Adrenal gland (tissue), 12 donors: Measurements from ENCODE around the gene ZBTB45. TPM values are rescaled to one million over a fixed set of nuclear protein-coding genes. Genes with fewer than 3 reads are reported as not detected.
"Not testable (repeated sequence)": the region's sequence is repeated elsewhere in the genome, so short reads cannot be mapped to it uniquely, and the experiment has no call there.

Experiments
- DNase-seq, 7 donors: peaks; one replicate each; pipeline ENCODE4 v3.0.0-alpha.2; 2019 to 2020
- H3K27ac ChIP-seq, 5 donors: fragments of 200-600 bp; sonication (generic) in 4 of 5; 1 replicate in 3 of 5; 2 replicates in 2 of 5; pipeline versions ENCODE4 v1.5.1 to v1.8.0; 2016 to 2020; ENCODE audit warnings: mild to moderate bottlenecking in 1 of 5
- H3K27me3 ChIP-seq: fragments of 200-600 bp; 2 replicates; pipeline ENCODE4 v1.8.0; 2021
- H3K36me3 ChIP-seq, 2 donors: fragments of 200-600 bp; replicated peaks in 1 of 2; 1 replicate in 1 of 2; 2 replicates in 1 of 2; pipeline versions ENCODE4 v1.5.1 to v1.8.0; 2018 to 2022
- H3K4me1 ChIP-seq, 2 donors: fragments of 200-600 bp; replicated peaks in 1 of 2; 1 replicate in 1 of 2; 2 replicates in 1 of 2; pipeline versions ENCODE4 v1.5.1 to v1.8.0; 2018 to 2021
- H3K4me3 ChIP-seq, 4 donors: fragments of 200-600 bp; sonication (generic) in 3 of 4; one replicate each; pipeline ENCODE4 v1.5.1; 2016 to 2018
- H3K9me3 ChIP-seq, 3 donors: fragments of 200-600 bp; sonication (generic) in 1 of 3; replicated peaks in 1 of 3; 1 replicate in 2 of 3; 2 replicates in 1 of 3; pipeline versions ENCODE4 v1.5.1 to v1.8.0; 2016 to 2021
- POLR2A ChIP-seq, 2 donors: fragments of 450-650 bp; IDR thresholded peaks; one replicate each; pipeline ENCODE4 v1.6.1; 2017; ENCODE audit warnings: antibody characterized with exemption in 2 of 2, mild to moderate bottlenecking in 2 of 2, moderate library complexity in 1 of 2
- WGBS, 4 donors: extraction: QIAGEN DNeasy Blood & Tissue Kit in 2 of 4; methylation state at CpG; one replicate each; pipeline versions ENCODE4 v1.1.5 to v1.1.7; 2013 to 2017; 5-methylcytosine and 5-hydroxymethylcytosine counted together
- intact Hi-C, 2 donors: fragments of 100-400 bp; cut with DNase I; formaldehyde crosslinking; loops; one replicate each; pipeline versions ENCODE4 v1.14.1 to v1.15.0; 2022 to 2023
- polyA plus RNA-seq, 3 donors: library from polyadenylated mRNA; stranded (reverse); fragments of 200-250 nt in 2 of 3; fragments of 350-450 nt in 1 of 3; fragmentation: Illumina TruSeq in 1 of 3; extraction: RNeasy Lipid Tissue Mini Kit (QIAGEN cat#74804) in 1 of 3; gene quantifications; one replicate each; pipeline ENCODE4 v1.2.3, GENCODE V29; 2013 to 2014
- total RNA-seq, 9 donors: library from RNA; depleted of rRNA in 4 of 9; stranded (reverse); fragments of >200 nt in 4 of 9; fragments of 120-200 nt in 1 of 9; fragmentation: NEBNext Ultra II Directional in 1 of 9; extraction: Animal tissue kit (Norgen Biotek cat#: 25700) in 1 of 9; gene quantifications; one replicate each; pipeline versions ENCODE4 v1.1.0 to v1.2.4, GENCODE V29; 2013 to 2023
- TF ChIP-seq, protein P1 (sequence below), 6 experiments: fragments of 450-650 bp in 4 of 6; fragments of 200-600 bp in 2 of 6; sonication (generic) in 1 of 6; IDR thresholded peaks; 1 replicate in 5 of 6; 2 replicates in 1 of 6; pipeline versions ENCODE4 v1.5.1 to v1.8.0; 2016 to 2021; ENCODE audit warnings: antibody characterized with exemption in 6 of 6, mild to moderate bottlenecking in 2 of 6, moderate library complexity in 1 of 6
- donor health status: healthy with polysubstance abuse.
- donor health status: Bipolar disorder and iron deficiency.
- donor health status: DM: yes; HTN: yes; CAD: no.
- donor health status: DM: no; HTN: no; CAD: no.
- donor health status: DM: no; HTN: no; CAD: no.
- donor health status: DM: yes; HTN: yes; CAD: no.

The ZBTB45 gene
- total and polyA plus RNA-seq, 12 donors: 1.7 to 20.4 (median 12.8) TPM

DNA sequence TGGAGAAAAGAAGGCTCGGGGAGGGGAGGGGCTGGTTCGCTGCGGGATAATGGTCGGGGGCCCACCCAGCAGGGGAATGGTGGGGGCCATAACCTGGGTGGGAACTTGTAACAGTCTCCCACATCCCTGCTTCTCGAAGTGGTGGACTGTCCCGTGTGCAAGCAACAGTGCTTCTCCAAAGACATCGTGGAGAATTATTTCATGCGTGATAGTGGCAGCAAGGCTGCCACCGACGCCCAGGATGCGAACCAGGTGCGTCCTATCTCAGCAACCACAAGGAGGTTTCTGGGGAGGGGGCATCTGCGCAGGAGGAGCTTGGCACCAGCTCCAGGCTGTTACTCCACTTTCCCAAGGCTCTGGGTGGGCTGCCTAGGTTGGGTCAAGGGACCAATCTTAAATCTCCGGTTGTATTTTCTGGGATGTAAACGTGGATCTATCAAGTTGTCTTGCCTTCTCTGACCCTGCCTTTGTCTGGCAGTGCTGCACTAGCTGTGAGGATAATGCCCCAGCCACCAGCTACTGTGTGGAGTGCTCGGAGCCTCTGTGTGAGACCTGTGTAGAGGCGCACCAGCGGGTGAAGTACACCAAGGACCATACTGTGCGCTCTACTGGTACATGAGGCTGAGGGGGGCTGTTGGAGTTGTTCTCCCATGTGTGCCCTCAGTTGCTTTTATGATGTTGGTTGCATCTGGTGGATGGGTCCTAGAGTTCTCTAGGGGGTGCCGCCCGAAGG is 25.8 kb upstream of the ZBTB45 start:
- Histone ChIP-seq H3K4me1 (peaks cover 19 to 30% of the 10 kb centered on the region in 2 donors), H3K27me3 (no peaks in the 10 kb centered on the region), H3K27ac (peak overlapping the region in 3 of 5 donors; percentile 85 to 97 (median 95)), H3K36me3 (peaks cover 0 to 35% of the 10 kb centered on the region in 2 donors), H3K9me3 (no peaks in the 10 kb centered on the region), H3K4me3 (peak overlapping the region; percentile 10 to 96 (median 73))
- intact Hi-C loops: no loop called here
- DNase-seq: peak in 2 of 7 donors; percentile 35 to 47
- no peak for TF ChIP-seq POLR2A (IDR thresholded peaks at IDR 0.05)
- TF ChIP-seq, protein P1, sequence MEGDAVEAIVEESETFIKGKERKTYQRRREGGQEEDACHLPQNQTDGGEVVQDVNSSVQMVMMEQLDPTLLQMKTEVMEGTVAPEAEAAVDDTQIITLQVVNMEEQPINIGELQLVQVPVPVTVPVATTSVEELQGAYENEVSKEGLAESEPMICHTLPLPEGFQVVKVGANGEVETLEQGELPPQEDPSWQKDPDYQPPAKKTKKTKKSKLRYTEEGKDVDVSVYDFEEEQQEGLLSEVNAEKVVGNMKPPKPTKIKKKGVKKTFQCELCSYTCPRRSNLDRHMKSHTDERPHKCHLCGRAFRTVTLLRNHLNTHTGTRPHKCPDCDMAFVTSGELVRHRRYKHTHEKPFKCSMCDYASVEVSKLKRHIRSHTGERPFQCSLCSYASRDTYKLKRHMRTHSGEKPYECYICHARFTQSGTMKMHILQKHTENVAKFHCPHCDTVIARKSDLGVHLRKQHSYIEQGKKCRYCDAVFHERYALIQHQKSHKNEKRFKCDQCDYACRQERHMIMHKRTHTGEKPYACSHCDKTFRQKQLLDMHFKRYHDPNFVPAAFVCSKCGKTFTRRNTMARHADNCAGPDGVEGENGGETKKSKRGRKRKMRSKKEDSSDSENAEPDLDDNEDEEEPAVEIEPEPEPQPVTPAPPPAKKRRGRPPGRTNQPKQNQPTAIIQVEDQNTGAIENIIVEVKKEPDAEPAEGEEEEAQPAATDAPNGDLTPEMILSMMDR (IDR thresholded peaks at IDR 0.05): no peak
- 6 to 10% (median 9%) methylated on average over 16 to 21 of the region's 21 CpGs for WGBS, 4 donors

DNA sequence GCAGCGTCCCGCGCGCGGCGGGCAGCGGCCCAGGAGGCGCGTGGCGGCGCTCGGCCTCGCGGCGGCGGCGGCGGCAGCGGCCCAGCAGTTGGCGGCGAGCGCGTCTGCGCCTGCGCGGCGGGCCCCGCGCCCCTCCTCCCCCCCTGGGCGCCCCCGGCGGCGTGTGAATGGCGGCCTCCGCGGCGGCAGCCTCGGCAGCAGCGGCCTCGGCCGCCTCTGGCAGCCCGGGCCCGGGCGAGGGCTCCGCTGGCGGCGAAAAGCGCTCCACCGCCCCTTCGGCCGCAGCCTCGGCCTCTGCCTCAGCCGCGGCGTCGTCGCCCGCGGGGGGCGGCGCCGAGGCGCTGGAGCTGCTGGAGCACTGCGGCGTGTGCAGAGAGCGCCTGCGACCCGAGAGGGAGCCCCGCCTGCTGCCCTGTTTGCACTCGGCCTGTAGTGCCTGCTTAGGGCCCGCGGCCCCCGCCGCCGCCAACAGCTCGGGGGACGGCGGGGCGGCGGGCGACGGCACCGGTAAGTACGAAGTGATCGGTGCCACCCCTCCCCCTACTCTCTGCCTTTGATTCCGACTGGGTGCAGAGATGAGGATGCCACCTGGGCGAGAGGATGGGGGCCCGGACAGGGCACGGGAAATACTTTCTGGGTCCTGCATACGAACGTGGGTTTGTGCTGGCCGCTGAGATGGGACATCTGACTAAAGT is 25.1 kb upstream of the ZBTB45 start:
- Histone ChIP-seq H3K36me3 (peaks cover 0 to 28% of the 10 kb centered on the region in 2 donors), H3K9me3 (no peaks in the 10 kb centered on the region), H3K27ac (peak overlapping the region in 4 of 5 donors; percentile 85 to 97 (median 96)), H3K27me3 (no peaks in the 10 kb centered on the region), H3K4me1 (peaks cover 19 to 30% of the 10 kb centered on the region in 2 donors), H3K4me3 (peak overlapping the region; percentile 10 to 96 (median 73))
- intact Hi-C loops: no loop called here
- TF ChIP-seq, protein P1 (IDR thresholded peaks at IDR 0.05): no peak
- TF ChIP-seq POLR2A (IDR thresholded peaks at IDR 0.05): no peak
- DNase-seq: peak in 4 of 7 donors; percentile 56 to 66 (median 58)
- 0 to 1% (median 0%) methylated on average over 25 to 87 of the region's 92 CpGs for WGBS, 4 donors

DNA sequence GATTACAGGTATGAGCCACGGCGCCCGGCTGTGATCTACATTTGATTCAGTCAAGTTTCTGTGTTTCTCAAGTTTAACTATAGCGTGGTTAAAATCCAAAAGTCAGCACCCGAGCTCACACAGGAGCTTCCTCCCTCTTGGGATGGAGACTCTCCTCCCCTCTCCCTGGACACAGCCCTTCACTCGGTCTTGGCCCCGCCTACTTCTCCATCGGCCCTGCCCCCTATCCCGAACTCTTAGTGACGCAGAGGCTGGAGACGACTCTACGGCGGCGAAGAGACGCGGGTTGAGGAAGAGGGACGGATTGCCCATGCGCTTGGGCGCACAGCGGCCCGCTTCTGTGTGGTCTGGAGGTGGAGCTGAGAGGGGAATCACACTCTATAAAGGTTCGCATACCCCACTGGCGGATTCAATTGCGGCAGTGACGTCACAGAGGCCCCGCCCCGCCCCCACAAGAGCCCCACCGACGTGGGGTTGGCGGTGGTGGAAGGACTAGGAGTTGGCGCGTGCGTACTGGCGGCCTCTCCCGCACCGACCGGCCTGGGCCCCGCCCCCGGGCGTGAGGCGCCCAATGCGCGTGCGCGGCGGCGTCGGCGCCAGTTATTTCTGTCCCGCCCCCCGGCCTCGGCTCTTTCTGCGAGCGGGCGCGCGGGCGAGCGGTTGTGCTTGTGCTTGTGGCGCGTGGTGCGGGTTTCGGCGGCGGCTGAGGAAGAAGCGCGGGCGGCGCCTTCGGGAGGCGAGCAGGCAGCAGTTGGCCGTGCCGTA is 24.4 kb upstream of the ZBTB45 start, which contains the start of gene TRIM28:
Gene TRIM28 (plus strand): TSS at position 239 of the 765 bp plus-strand sequence. CDS start 694 bp downstream, outside the sequence.
- Histone ChIP-seq H3K27me3 (no peaks in the 10 kb centered on the region), H3K4me3 (peak within 1 kb of the TSS; percentile 10 to 96 (median 73)), H3K9me3 (no peaks in the 10 kb centered on the region), H3K4me1 (peaks cover 19 to 30% of the 10 kb centered on the region in 2 donors), H3K27ac (peak within 1 kb of the TSS; percentile 85 to 98 (median 97)), H3K36me3 (peaks cover 0 to 20% of the 10 kb centered on the region in 2 donors)
- DNase-seq: peak; percentile 98 to 99 (median 98)
- intact Hi-C loops: no loop called here
- WGBS, 4 donors: 0 to 1% (median 0%) methylated on average over 5 to 73 of the region's 73 CpGs
- TF ChIP-seq, protein P1 (IDR thresholded peaks at IDR 0.05): peak in 2 of 6 experiments; percentile 7 to 17
- peak; percentile 91 to 98 for TF ChIP-seq POLR2A (IDR thresholded peaks at IDR 0.05)

DNA sequence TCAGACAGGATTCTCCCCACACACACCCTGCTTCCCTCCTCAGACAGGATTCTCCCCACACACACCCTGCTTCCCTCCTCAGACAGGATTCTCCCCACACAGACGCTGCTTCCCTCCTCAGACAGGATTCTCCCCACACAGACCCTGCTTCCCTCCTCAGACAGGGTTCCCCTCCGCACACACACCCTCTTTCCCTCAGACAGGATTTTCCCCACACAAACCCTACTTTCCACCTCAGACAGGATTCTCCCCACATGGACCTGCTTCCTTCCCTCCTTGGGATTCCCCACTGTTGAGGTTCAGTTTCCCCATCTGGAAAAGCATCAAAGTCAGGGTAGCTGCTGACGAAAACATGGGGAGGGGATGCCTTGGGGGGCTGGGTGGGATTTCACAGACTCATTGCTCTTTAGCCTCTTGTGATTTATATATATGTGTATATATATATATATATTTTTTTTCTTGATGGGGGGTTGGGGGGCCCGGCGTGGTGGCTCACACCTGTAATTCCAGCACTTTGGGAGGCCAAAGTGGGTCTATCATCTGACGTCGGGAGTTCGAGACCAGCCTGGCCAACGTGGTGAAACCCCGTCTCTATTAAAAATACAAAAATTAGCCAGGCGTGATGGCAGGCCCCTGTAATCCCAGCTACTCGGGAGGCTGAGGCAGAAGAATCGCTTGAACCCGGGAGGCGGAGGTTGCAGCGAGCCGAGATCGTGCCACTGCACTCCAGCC is 23.2 kb upstream of the ZBTB45 start:
- H3K36me3 ChIP-seq, H3K27me3 ChIP-seq, intact Hi-C loops, H3K9me3 ChIP-seq: not testable (repeated sequence)
- Histone ChIP-seq H3K4me1 (peaks cover 19 to 30% of the 10 kb centered on the region in 2 donors), H3K27ac (peak overlapping the region in 4 of 5 donors; percentile 85 to 97 (median 96)), H3K4me3 (peak overlapping the region in 1 of 4 donors; percentile 96)
- DNase-seq: peak in 1 of 7 donors; percentile 31
- 74 to 81% (median 78%) methylated on average over 18 of the region's 18 CpGs for WGBS, 4 donors

DNA sequence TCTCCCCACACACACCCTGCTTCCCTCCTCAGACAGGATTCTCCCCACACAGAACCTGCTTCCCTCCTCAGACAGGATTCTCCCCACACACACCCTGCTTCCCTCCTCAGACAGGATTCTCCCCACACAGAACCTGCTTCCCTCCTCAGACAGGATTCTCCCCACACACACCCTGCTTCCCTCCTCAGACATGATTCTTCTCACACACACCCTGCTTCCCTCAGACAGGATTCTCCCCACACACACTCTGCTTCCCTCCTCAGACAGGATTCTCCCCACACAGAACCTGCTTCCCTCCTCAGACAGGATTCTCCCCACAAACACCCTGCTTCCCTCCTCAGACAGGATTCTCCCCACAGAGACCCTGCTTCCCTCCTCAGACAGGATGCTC is 19.6 kb upstream of the ZBTB45 start:
- DNase-seq, H3K4me1 ChIP-seq, H3K36me3 ChIP-seq, H3K27me3 ChIP-seq, intact Hi-C loops, H3K9me3 ChIP-seq, H3K4me3 ChIP-seq, H3K27ac ChIP-seq: not testable (repeated sequence)
